ENCODE measurements around the gene ZNF326.
"Not testable (repeated sequence)": the region's sequence is repeated elsewhere in the genome, so short reads cannot be mapped to it uniquely, and the experiment has no call there.

ZNF326 gene

GRCh38 chr1:89978755-89979154, 16.2 kb upstream of the ZNF326 start:
- Mint-ChIP-seq H3K4me3 (no peak overlapping the region), H3K27ac (no peak overlapping the region), H3K36me3 (no peaks in the 10 kb centered on the region), H3K4me1 (no peaks in the 10 kb centered on the region), H3K27me3 (peaks cover 17% of the 10 kb centered on the region), H3K9me3 (no peaks in the 10 kb centered on the region)
- CTCF ChIA-PET, result interaction anchor here (0.9 to 2.0 kb wide), 6 partner anchors 8 to 198 kb away, joined by 3 to 8 read pairs (median 4); no protein-coding TSS in a partner anchor
- no peak for DNase-seq

GRCh38 chr1:89980605-89981004, 14.3 kb upstream of the ZNF326 start:
- Mint-ChIP-seq H3K9me3 (no peaks in the 10 kb centered on the region), H3K27ac (no peak overlapping the region), H3K27me3 (peaks cover 11% of the 10 kb centered on the region), H3K4me3 (no peak overlapping the region), H3K36me3 (no peaks in the 10 kb centered on the region), H3K4me1 (no peaks in the 10 kb centered on the region)
- no peak for DNase-seq
- CTCF ChIA-PET, result no interaction called here

- H3K9me3 Mint-ChIP-seq, DNase-seq, CTCF ChIA-PET, H3K27ac Mint-ChIP-seq, H3K4me1 Mint-ChIP-seq, H3K36me3 Mint-ChIP-seq, H3K4me3 Mint-ChIP-seq: not testable (repeated sequence)
- peaks cover 16% of the 10 kb centered on the region for H3K27me3 Mint-ChIP-seq
These were observed 12.1 kb upstream of the ZNF326 start for GRCh38 chr1:89982846-89983245.

- not testable (repeated sequence) for H3K4me1 Mint-ChIP-seq, H3K4me3 Mint-ChIP-seq, H3K36me3 Mint-ChIP-seq, H3K9me3 Mint-ChIP-seq, DNase-seq, H3K27ac Mint-ChIP-seq
- peaks cover 23% of the 10 kb centered on the region for H3K27me3 Mint-ChIP-seq
- CTCF ChIA-PET, result interaction anchor here (0.8 to 3.1 kb wide), 6 partner anchors 13 to 500 kb away, joined by 3 to 20 read pairs (median 3); no protein-coding TSS in a partner anchor
These were observed 10.3 kb upstream of the ZNF326 start for GRCh38 chr1:89984564-89985116.

GRCh38 chr1:89986020-89986419, 8.9 kb upstream of the ZNF326 start:
- Mint-ChIP-seq H3K27me3 (peaks cover 26% of the 10 kb centered on the region), H3K4me3 (no peak overlapping the region), H3K27ac (no peak overlapping the region), H3K4me1 (no peaks in the 10 kb centered on the region), H3K36me3 (no peaks in the 10 kb centered on the region), H3K9me3 (no peaks in the 10 kb centered on the region)
- CTCF ChIA-PET, result interaction anchor here (0.7 to 4.7 kb wide), 7 partner anchors 14 to 204 kb away, joined by 3 to 20 read pairs (median 4); partner anchors contain the start of gene LRRC8D
- no peak for DNase-seq

GRCh38 chr1:89987159-89987819, 7.6 kb upstream of the ZNF326 start:
- Mint-ChIP-seq H3K27ac (no peak overlapping the region), H3K4me3 (no peak overlapping the region), H3K36me3 (no peaks in the 10 kb centered on the region), H3K9me3 (no peaks in the 10 kb centered on the region), H3K27me3 (peaks cover 21% of the 10 kb centered on the region), H3K4me1 (no peaks in the 10 kb centered on the region)
- CTCF ChIA-PET, result interaction anchor here (0.6 to 4.7 kb wide), 17 partner anchors 9 to 504 kb away, joined by 3 to 20 read pairs (median 4); partner anchors contain the start of gene LRRC8D
- peak; percentile 68 for DNase-seq

GRCh38 chr1:89989099-89989498, 5.8 kb upstream of the ZNF326 start:
- Mint-ChIP-seq H3K36me3 (no peaks in the 10 kb centered on the region), H3K27me3 (peaks cover 16% of the 10 kb centered on the region), H3K27ac (no peak overlapping the region), H3K9me3 (no peaks in the 10 kb centered on the region), H3K4me3 (no peak overlapping the region), H3K4me1 (peaks cover 3% of the 10 kb centered on the region)
- DNase-seq, result no peak
- CTCF ChIA-PET, result interaction anchor here (0.8 to 5.0 kb wide), 12 partner anchors 35 to 359 kb away, joined by 3 to 19 read pairs (median 5); no protein-coding TSS in a partner anchor

GRCh38 chr1:89989799-89990198, 5.1 kb upstream of the ZNF326 start:
- H3K27me3 Mint-ChIP-seq, result peaks cover 18% of the 10 kb centered on the region
- DNase-seq, result no peak

GRCh38 chr1:89990976-89991831, 3.7 kb upstream of the ZNF326 start:
- H3K27ac Mint-ChIP-seq, result no peak overlapping the region

More at GRCh38 chr1:89989799-89990198, 5.1 kb upstream of the ZNF326 start:
- no peak overlapping the region for H3K4me3 Mint-ChIP-seq
- CTCF ChIA-PET, result interaction anchor here (0.9 to 5.0 kb wide), 9 partner anchors 147 to 360 kb away, joined by 3 to 19 read pairs (median 8); no protein-coding TSS in a partner anchor
- no peak overlapping the region for H3K27ac Mint-ChIP-seq
- H3K9me3 Mint-ChIP-seq, result no peaks in the 10 kb centered on the region
- H3K4me1 Mint-ChIP-seq, result peaks cover 8% of the 10 kb centered on the region
- no peaks in the 10 kb centered on the region for H3K36me3 Mint-ChIP-seq

GRCh38 chr1:89993541-89993940, 1.4 kb upstream of the ZNF326 start:
- Mint-ChIP-seq H3K36me3 (peaks cover 10% of the 10 kb centered on the region), H3K9me3 (no peaks in the 10 kb centered on the region), H3K27ac (no peak overlapping the region), H3K4me3 (peak overlapping the region; percentile 55), H3K4me1 (peaks cover 32% of the 10 kb centered on the region), H3K27me3 (peaks cover 14% of the 10 kb centered on the region)
- no peak for DNase-seq
- CTCF ChIA-PET, result interaction anchor here (0.7 kb wide), 1 partner anchor 150 kb away, joined by 3 read pairs; no protein-coding TSS in a partner anchor

More at GRCh38 chr1:89990976-89991831, 3.7 kb upstream of the ZNF326 start:
- no peak for DNase-seq
- no peaks in the 10 kb centered on the region for H3K9me3 Mint-ChIP-seq
- no peak overlapping the region for H3K4me3 Mint-ChIP-seq
- peaks cover 20% of the 10 kb centered on the region for H3K27me3 Mint-ChIP-seq
- CTCF ChIA-PET, result interaction anchor here (1.0 to 5.0 kb wide), 4 partner anchors 24 to 187 kb away, joined by 3 to 15 read pairs (median 3); partner anchors contain the start of gene LRRC8D
- no peaks in the 10 kb centered on the region for H3K36me3 Mint-ChIP-seq
- peaks cover 12% of the 10 kb centered on the region for H3K4me1 Mint-ChIP-seq

GRCh38 chr1:89994231-89994804, 592 bp upstream of the ZNF326 start:
- Mint-ChIP-seq H3K9me3 (no peaks in the 10 kb centered on the region), H3K27ac (peak overlapping the region; percentile 88), H3K36me3 (peaks cover 14% of the 10 kb centered on the region), H3K4me1 (peaks cover 32% of the 10 kb centered on the region), H3K4me3 (peak overlapping the region; percentile 94), H3K27me3 (peaks cover 10% of the 10 kb centered on the region)
- DNase-seq, result no peak
- CTCF ChIA-PET, result interaction anchor here (1.0 kb wide), 1 partner anchor 214 kb away, joined by 5 read pairs; no protein-coding TSS in a partner anchor

- CTCF ChIA-PET, result interaction anchor here (0.7 to 1.0 kb wide), 2 partner anchors 8 to 215 kb away, joined by 3 to 5 read pairs; no protein-coding TSS in a partner anchor
- Mint-ChIP-seq H3K27ac (peak overlapping the region; percentile 93), H3K27me3 (peaks cover 4% of the 10 kb centered on the region), H3K4me1 (peaks cover 32% of the 10 kb centered on the region), H3K36me3 (peaks cover 18% of the 10 kb centered on the region), H3K4me3 (peak overlapping the region; percentile 94), H3K9me3 (no peaks in the 10 kb centered on the region)
- DNase-seq, result no peak
These were observed 914 bp downstream of the ZNF326 start for GRCh38 chr1:89995598-89996449.
